HUES6 (cell line): Measurements from ENCODE around the gene MRGPRD.

Experiments
- H3K27ac ChIP-seq: 2 replicates; pipeline ENCODE4 v1.7.0; 2013; ENCODE audit warnings: low read depth, mild to moderate bottlenecking, low read length, inconsistent platforms
- H3K27me3 ChIP-seq: 2 replicates; pipeline ENCODE4 v1.6.1; 2013; ENCODE audit warnings: low read length; ENCODE audit not compliant: control insufficient read depth, insufficient read depth
- H3K36me3 ChIP-seq: 2 replicates; pipeline ENCODE4 v1.6.1; 2013; ENCODE audit warnings: low read length; ENCODE audit not compliant: control insufficient read depth, insufficient read depth
- H3K4me1 ChIP-seq: 2 replicates; pipeline ENCODE4 v1.6.1; 2013; ENCODE audit warnings: low read length; ENCODE audit not compliant: control insufficient read depth, insufficient read depth
- H3K4me3 ChIP-seq: 2 replicates; pipeline ENCODE4 v1.5.1; 2013; ENCODE audit warnings: low read depth, low read length
- H3K9ac ChIP-seq: one replicate; pipeline ENCODE4 v1.6.1; 2013; ENCODE audit warnings: mild to moderate bottlenecking, low read length
- H3K9me3 ChIP-seq: 2 replicates; pipeline ENCODE4 v1.6.1; 2013; ENCODE audit warnings: low read depth, low read length; ENCODE audit not compliant: control insufficient read depth, insufficient read depth

Gene MRGPRD

DNA sequence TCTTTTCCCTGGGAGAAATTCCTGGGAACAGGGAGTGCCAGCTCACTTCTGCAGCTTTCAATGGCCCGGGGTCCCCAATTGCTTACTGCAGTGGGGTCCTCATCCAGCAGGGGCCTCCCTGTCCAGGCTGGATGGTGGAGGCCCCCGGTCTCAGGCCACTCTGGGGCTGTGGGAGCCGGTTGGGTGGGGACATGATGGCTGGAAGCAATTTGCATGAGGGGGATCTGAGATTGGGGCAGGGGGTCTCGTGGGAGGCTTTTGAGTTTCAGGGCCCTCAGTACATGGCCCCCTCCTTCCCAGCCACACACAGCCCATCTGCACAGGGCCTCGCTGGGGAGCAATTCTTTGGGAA, 25.2 kb downstream of the MRGPRD start:
- no peak overlapping the region for H3K4me3 ChIP-seq

DNA sequence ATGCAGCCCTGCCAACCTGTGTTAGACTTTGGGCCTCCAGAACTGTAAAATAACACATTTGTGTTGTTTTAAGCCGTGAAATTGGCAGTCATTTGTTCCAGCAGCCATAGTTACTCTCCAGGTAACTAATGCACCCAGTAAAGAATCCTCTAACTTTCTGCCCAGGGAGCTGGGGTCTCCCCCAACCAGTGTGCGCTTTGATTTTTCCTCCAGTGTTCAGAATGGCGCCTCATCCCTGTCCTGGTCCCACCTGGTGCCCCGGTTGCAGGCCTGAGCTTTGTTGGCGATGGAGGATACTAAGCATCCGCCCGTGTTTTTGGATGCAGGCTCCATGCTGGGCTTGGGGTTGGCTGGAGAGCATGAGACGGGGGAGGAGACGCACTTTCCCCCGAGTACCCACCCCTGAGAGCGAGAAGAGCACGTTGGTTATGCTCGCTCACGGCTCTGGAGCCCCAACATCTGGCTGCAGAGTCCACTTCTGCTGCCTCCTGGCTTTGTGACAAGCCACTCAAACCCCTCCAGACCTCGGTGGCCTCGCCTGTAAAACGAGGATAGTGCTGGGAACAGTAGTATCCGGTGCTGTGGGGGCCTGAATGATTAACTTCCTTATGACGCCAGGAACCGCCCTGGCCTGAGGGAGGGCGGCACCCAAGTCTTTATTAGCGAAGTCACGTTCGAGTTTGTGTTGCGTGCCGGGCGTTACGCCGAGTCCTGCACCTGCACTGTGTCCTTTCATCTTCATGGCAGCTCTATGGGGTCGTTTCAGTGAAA, 25.8 kb downstream of the MRGPRD start:
- no peak overlapping the region for H3K27ac ChIP-seq

More for the DNA sequence above, 25.2 kb downstream of the MRGPRD start:
- Histone ChIP-seq H3K4me1 (peaks cover 14% of the 10 kb centered on the region), H3K27ac (no peak overlapping the region), H3K36me3 (no peaks in the 10 kb centered on the region), H3K9ac (no peak overlapping the region), H3K27me3 (no peaks in the 10 kb centered on the region), H3K9me3 (no peaks in the 10 kb centered on the region)

DNA sequence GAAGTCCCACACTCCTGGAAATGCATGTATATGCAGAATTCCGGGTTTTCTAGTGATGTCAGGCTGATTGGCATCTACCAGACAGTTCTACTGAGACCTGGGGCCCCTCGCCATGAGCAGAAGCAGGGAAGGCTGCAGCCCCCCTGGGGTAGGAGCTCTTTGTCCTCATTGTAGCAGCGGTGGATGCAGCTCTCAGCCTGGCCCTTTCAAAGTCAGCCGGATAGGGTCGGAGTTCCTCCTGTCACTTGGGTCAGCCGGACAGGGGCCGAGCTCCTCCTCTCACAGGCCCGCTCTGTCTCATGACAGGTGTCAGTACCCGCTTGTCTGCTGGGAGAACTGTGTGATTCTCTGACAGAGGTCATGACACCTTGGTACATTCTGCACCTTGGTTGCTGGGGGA, 30.0 kb downstream of the MRGPRD start:
- H3K36me3 ChIP-seq, result no peaks in the 10 kb centered on the region
- H3K27me3 ChIP-seq, result no peaks in the 10 kb centered on the region
- no peak overlapping the region for H3K9ac ChIP-seq
- no peak overlapping the region for H3K4me3 ChIP-seq
- H3K9me3 ChIP-seq, result no peaks in the 10 kb centered on the region
- H3K4me1 ChIP-seq, result peaks cover 22% of the 10 kb centered on the region
- no peak overlapping the region for H3K27ac ChIP-seq

More for the DNA sequence above, 25.8 kb downstream of the MRGPRD start:
- Histone ChIP-seq H3K9me3 (no peaks in the 10 kb centered on the region), H3K4me1 (peaks cover 16% of the 10 kb centered on the region), H3K36me3 (no peaks in the 10 kb centered on the region), H3K4me3 (no peak overlapping the region), H3K27me3 (no peaks in the 10 kb centered on the region), H3K9ac (no peak overlapping the region)

DNA sequence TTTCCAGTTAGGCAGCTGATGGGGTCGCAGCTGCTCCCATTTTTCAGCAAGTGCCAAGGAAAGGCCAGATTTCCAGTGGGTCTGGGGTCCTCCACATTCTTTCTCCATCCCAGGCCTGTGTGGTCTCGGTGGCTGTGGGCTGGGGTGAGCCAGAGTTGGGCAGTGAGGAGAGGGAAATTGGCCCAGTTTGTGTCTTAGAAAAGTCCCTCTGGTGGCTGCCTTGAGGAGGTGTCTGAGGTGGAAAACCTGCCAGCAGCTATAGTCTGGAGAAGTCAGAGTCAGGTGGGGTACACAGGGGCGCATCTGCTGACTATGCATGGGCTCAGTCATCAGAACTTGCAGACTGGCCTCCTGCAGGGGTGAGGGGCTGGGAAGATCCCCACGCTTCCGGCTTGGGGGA, 30.5 kb downstream of the MRGPRD start:
- Histone ChIP-seq H3K36me3 (no peaks in the 10 kb centered on the region), H3K27ac (no peak overlapping the region), H3K9ac (no peak overlapping the region), H3K9me3 (no peaks in the 10 kb centered on the region), H3K4me3 (no peak overlapping the region), H3K4me1 (peaks cover 17% of the 10 kb centered on the region), H3K27me3 (no peaks in the 10 kb centered on the region)

DNA sequence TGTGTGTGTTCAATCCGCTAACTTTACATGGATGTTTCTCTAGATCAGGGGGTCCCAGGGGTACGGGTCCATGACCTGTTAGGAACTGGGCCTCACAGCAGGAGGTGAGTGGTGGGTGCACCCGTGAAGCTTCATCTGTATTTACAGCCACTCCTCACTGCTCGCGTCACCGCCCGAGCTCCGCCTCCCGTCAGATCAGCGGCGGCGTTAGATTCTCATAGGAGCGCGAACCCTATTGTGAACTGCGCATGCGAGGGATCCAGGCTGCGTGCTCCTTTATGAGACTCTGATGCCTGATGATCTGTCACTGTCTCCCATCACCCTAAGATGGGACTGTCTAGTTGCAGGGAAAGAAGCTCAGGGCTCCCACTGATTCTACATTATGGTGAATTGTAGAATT, 31.9 kb downstream of the MRGPRD start:
- H3K4me1 ChIP-seq, result peaks cover 13% of the 10 kb centered on the region
- no peaks in the 10 kb centered on the region for H3K36me3 ChIP-seq
- no peak overlapping the region for H3K9ac ChIP-seq
- no peaks in the 10 kb centered on the region for H3K9me3 ChIP-seq
- H3K4me3 ChIP-seq, result no peak overlapping the region
- H3K27me3 ChIP-seq, result no peaks in the 10 kb centered on the region
- no peak overlapping the region for H3K27ac ChIP-seq

DNA sequence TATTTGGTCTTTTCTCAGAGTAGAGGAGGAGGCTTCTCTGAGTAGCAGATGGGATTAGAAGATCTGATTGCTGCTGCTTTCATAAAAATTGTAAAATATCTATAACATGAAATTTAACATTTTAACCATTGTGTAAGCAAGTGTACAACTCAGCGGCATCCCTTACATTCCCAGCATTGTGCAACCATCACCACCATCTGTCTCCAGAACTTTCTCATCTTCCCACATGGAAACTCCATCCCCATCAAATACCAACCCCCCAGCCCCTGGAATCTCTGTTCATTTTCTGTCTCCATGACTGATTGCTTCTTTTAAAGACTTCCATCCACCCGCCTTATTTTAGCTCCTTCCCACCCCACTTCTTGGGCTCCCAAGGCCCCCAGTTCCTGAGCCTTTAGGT, 32.3 kb downstream of the MRGPRD start:
- H3K9ac ChIP-seq, result no peak overlapping the region
- H3K9me3 ChIP-seq, result no peaks in the 10 kb centered on the region
- H3K27ac ChIP-seq, result no peak overlapping the region
- peaks cover 13% of the 10 kb centered on the region for H3K4me1 ChIP-seq
- no peaks in the 10 kb centered on the region for H3K36me3 ChIP-seq
- H3K4me3 ChIP-seq, result no peak overlapping the region
- no peaks in the 10 kb centered on the region for H3K27me3 ChIP-seq

DNA sequence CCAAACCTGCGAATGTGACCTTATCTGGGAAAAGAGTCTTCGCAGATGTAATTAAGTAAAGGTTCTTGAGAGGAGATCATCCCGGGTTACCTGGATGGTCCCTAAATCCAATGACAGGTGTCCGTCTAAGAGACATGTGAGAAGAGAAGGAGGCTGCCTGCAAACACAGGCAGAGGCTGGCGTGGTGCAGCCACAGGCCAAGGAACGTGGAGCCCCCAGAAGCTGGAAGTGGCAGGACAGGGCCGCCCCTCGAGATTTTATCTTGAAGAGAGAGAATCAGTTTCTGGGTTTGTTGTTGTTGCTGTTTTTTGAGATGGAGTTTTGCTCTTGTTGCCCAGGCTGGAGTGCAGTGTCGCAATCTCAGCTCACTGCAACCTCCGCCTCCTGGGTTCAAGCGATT, 33.6 kb downstream of the MRGPRD start:
- Histone ChIP-seq H3K4me1 (peaks cover 13% of the 10 kb centered on the region), H3K27me3 (no peaks in the 10 kb centered on the region), H3K4me3 (no peak overlapping the region), H3K9ac (no peak overlapping the region), H3K36me3 (no peaks in the 10 kb centered on the region), H3K27ac (no peak overlapping the region), H3K9me3 (no peaks in the 10 kb centered on the region)

DNA sequence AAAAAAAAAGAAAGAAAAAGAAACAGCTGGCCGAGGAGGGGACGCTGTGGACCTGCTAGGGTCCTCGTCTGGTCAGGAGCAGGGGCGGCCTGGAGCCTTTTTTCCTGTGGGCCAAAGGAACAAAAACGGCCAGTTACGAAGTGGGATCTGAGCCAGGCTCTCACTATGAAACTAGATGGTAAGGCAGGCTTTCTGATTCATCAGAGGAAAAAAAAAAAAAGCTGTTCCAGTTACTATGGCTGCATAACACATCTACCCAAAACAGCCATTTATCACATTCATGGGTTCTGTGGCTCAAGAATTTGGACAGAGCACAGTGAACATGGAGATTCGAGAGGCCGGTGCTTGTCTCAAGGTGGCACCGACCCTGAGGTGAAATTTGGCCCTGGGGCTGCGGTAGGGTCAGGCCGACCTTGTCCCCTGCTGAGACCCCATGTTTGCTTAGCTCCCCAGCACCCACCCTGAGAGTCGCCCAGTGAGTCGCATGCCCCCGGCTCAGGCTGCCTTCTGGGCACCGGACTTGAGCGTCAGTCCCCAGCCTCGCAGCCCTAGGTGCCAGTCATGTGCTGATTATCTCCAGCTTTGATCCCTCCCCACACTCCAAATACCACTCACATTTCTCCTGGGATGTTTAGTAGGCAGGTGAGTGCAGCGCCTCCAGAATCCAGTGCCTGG, 34.2 kb downstream of the MRGPRD start:
- Histone ChIP-seq H3K4me3 (no peak overlapping the region), H3K36me3 (no peaks in the 10 kb centered on the region), H3K9ac (no peak overlapping the region), H3K9me3 (no peaks in the 10 kb centered on the region), H3K27ac (no peak overlapping the region), H3K27me3 (no peaks in the 10 kb centered on the region), H3K4me1 (peaks cover 13% of the 10 kb centered on the region)

DNA sequence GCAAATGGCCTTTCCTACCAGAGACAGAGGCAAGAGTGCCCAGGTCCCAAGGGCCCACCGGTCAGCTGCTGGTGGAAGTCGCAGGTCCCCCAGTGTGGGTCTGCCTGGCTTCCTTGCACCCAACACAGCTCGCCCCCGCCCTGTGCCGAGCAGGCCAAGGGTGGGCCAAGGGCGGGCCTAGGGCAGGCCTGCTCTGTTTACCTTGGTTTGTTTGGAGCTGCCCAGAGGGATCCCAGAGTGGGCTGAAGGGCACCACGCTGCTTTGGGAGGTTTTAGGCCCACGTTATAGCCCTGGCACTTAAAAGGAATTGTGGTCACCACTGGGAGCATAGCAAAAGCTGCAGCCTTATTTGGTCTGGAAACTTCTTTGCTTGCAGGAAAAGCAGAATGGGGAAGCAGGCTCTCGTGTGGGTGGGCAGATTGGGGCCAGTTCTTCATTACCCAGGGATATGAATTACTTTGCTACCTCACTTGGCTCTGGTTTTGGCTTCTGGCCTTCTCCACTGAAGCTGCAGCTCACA, 38.0 kb downstream of the MRGPRD start:
- Histone ChIP-seq H3K36me3 (peaks cover 28% of the 10 kb centered on the region), H3K4me3 (no peak overlapping the region), H3K27me3 (no peaks in the 10 kb centered on the region), H3K4me1 (peaks cover 5% of the 10 kb centered on the region; the same call in 1 of the 2 replicates), H3K27ac (no peak overlapping the region), H3K9ac (no peak overlapping the region), H3K9me3 (no peaks in the 10 kb centered on the region)

DNA sequence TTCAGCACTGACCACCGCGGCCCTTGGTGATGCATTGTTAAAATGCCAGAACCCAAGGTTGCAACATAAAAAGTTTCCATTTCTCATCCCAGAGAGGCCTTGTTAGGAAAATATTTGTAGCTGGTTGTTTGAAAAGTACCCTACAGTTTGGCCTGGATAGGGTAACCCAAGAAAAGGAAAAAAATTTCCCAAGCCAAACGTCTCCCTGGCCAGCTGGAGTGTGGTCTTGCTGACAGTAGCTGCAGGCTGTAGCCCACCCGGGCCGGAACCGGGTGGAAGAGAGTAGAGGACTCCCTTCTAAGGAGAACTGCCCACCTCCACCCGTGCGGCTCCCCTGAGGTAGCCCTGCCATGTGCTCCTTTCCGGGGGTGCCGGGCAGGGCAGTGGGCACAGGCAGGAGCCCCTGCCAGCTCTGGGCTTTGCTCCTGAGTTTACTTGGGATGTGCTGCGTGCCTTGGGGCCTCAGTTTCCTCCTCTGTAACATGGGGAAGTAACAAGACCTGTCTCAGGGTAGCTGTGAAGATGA, 38.6 kb downstream of the MRGPRD start:
- H3K27me3 ChIP-seq, result no peaks in the 10 kb centered on the region
- H3K36me3 ChIP-seq, result peaks cover 34% of the 10 kb centered on the region
- H3K9me3 ChIP-seq, result no peaks in the 10 kb centered on the region
- H3K27ac ChIP-seq, result no peak overlapping the region
- H3K9ac ChIP-seq, result no peak overlapping the region
- H3K4me3 ChIP-seq, result no peak overlapping the region
- H3K4me1 ChIP-seq, result peaks cover 5% of the 10 kb centered on the region; the same call in 1 of the 2 replicates
